Fibroblast of skin of back (primary cell): ENCODE results near the gene ZSCAN30.
A peak's percentile ranks its signal among the peaks of the same experiment; 100 is the strongest.

Source experiments
- DNase-seq: peaks from one replicate; pipeline ENCODE4 v3.0.0-alpha.2; 2013

ZSCAN30 gene

DNA sequence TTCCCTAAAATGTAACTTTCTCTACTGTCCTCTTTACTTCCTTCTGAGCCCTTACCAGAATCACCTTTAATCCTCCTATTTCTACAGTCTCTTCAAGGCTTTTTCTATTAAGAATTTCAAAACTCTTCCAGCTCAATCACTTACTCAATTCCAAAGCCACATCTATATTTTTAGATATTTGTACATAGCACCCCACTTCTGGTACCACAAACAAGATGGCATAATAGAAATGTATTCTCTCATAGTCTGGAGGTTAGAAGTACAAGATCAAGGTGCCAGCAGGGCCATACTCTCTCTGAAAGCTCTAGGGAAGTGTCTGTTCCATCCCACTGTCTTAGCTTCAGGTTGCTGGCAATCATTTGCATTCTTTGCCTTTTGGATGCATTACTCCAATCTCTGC is 11.1 kb downstream of the ZSCAN30 start:
- DNase-seq: no peak

DNA sequence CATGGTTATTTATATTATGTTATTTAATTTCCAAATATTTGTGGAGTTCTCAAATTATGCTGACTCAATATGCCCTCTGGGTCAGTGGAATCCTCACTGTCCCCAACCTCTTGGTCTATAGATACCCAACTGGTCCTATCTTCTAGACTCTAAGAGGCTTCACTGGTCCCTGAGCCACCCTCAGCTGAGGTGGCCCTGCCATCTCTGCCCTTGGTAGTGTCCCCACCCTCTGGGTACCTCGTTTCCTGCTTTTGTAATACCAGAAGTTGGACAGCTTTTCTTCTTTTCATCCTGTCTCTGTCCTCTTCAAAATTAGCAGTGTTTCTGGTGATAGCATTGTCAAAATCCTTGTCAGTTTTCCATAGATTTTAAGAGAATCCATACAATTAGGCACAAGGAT is 11.9 kb downstream of the ZSCAN30 start:
- DNase-seq: no peak

DNA sequence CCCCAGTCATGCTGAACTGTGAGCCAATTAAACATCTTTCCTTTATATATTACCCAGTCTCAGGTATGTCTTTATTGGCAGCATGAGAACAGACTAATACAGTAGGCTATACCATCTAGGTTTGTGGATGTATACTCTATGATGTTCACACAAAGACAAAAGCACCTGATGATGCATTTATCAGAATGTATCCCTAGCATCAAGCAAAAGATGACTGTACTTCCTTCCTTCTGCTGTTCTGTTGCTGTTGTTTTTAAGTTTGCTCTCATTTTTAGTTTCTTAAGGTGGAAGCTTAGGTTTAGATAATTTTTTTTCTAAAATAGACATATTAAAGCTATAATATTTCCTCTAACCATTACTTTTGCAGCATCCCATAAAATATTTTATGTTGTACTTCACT is 12.4 kb downstream of the ZSCAN30 start:
- DNase-seq: no peak

DNA sequence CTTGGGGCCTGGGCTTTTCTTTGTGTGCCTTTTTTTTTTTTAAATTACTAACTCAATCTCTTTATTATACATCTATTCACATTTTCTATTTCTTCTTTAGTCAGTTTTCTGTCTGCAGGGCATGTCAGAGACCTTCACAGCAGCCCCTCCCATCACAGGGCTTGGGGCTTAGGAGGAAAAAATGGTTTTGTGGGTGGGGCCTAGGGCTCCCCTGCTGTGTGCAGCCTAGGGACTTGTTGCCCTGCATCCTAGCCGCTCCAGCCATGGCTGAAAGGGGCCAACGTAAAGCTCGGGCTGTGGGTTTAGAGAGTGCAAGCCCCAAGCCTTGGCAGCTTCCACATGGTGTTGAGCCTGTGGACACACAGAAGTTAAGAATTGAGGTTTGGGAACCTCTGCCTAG is 13.8 kb downstream of the ZSCAN30 start:
- no peak for DNase-seq

DNA sequence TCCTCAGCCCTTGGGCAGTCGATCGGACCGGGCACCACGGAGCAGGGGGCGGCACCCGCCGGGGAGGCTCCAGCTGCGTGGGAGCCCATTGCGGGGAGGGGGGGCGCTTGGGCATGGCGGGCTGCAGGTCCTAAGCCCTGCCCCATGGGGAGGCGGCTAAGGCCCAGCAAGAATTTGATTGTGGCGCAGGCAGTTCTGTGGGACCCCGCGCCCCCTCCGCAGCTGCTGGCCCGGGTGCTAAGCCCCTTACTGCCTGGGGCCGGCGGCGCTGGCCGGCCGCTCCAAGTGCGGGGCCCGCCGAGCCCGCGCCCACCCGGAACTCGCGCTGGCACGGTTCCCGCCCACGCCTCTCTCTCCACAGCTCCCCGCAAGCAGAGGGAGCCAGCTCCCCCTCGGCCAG is 18.4 kb downstream of the ZSCAN30 start:
- no peak for DNase-seq

DNA sequence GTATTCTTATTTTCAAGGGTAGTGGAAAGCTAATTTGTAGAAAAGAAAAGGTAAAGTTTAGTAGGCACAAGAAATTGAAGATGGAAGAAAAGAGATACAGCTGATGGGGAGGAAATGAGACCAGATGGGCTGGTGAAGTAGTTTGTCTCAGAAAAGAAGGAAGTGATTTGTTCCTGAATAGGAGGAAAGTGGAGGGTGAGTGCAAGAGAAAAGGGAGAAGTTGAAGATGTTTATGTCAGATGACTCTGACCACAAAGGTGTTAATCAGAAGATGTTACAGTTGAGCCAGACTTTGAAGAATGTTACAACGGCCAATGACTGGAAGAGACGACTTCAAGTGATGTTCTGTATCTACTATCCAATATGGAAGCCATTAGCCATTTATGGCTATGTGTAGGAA is 21.2 kb downstream of the ZSCAN30 start:
- DNase-seq: no peak

DNA sequence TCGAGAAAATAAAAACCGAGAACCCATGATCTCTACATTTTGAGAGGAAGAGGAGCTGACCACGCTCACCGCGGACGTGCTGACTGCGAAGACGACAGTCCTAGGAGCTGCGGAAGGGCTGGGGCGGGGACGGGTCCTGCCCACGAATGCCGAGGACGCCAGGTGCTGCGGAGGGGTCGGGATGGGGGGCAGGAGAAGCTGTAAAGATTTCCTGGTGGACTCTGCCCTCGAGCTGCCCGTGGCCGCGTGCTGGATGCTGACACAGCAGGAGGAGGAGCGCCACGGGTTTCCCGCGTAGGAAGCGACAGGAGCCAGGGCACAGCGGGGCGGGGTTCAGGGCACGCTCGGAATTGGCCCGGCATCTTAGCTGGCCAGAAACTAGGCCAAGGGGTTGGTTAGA is 22.2 kb downstream of the ZSCAN30 start:
- DNase-seq: no peak

DNA sequence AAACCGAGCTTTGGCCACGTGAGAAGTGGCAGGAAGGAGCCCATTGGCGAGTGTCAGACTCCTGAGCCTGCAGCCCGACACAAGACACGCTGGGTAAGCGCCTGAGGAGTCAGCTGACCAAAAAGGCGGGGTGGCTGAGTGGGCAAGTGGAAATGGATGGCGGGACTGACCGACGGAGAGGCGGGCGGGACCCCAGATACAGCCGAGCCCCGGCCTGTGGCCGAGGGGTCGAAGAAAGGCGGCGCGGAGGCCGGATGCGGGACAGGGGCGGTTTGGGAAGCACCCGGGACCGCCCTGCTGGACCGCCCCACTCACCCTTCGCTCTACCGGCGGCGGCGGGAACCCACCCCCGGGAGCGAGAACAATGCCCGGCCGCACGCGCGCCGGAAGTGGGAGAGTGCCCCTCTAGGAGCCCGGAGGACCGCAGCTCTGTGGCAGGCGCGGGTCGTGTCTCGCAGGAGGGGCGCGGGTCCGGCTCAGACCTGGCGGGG is 22.8 kb downstream of the ZSCAN30 start:
- peak; percentile 65 for DNase-seq

DNA sequence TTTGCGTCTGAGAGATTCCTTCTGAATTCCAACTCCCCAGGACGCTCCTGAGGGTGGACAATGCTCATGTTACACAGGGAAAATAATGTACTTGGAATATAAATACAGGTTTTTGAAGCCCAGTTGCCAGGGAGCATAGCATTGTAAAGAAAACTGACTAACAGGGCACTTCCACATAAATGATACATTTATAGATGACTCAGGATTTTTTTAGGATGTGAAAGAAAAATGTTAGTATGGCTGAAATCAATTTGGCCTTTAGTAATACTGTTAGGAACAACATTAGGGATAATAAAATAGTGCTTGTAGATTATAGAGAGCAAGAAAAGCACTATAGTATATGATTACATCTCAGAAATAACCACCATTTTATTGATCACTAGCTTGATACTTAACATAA is 25.6 kb downstream of the ZSCAN30 start:
- no peak for DNase-seq

DNA sequence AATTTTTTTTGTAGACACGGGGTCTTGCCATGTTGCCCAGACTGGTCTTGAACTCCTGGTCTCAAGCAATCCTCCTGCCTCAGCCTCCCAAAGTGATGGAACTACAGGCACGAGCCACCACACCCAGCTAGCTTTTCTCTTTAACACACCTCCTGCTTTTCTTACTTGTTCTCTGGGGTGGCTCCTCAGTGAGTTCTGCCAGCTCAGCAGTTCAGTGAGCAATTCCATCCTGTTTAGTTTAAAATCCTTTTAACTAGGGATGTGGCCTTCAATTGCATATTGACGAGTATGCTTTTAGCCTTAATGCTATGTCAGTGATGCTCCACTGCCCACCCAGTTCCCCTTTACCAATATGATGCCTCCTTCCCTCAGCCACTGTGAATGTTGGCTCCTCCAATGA is 33.1 kb downstream of the ZSCAN30 start:
- DNase-seq: no peak

DNA sequence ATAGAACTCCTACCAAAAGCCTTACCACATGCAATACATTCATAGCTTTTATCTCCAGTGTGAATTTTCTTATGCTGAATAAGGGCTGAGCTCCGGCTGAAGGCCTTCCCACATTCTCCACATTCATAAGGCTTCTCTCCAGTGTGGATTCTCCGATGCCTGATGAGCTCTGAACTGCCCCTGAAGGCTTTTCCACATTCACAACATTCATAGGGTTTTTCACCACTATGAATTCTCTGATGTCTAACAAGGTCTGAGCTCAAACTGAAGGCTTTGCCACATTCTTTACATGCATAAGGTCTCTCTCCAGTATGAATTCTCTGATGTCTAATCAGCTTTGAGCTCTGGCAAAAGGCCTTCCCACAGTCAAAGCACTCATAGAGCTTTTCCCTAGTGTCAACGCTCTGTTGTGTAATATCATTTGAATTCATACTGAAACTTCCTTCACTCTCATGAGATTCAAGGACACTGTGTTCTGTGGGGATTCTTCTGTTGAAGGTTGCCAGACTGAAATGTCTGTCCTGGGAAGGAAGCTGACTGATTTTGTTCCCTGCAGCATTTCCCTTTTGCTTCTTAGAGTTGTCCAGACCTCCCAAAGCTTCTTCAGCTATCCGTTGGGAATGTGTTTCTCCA is 36.3 kb downstream of the ZSCAN30 start:
- no peak for DNase-seq

DNA sequence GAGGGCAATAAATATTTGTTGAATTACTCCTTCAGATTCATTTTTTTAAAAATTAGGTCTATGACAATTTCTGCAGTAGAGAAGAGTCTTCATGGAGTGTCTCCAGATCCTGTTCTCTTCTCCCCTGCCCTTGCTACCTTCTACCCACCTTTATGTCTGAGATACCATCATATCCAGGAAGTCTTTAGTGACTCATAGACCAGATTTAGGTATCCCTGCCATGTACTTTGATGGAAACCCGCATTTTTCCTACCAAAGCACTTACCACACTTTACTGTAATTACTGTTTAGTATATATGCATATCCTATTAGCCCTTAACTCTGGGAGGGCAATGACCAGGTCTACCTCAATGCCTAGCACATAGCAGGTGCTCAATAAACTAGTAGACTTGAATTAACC is 37.6 kb downstream of the ZSCAN30 start:
- no peak for DNase-seq

DNA sequence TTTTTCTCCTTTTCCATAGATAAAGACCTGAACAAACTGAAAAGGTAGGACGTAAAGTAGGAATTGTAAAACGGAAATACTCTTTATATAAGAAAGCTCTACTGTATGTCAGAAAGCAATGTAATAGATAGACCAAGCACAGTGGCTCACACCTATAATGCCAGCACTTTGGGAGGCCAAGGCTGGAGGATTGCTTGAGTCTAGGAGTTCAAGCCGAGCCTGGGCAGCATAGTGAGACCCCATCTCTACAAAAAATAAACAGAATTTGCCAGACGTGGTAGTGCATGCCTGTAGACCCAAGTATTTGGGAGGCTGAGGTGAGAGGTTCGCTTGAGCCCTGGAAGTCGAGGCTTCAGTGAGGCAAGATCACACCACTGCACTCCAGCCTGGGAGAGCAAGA is 41.6 kb downstream of the ZSCAN30 start:
- DNase-seq: no peak

DNA sequence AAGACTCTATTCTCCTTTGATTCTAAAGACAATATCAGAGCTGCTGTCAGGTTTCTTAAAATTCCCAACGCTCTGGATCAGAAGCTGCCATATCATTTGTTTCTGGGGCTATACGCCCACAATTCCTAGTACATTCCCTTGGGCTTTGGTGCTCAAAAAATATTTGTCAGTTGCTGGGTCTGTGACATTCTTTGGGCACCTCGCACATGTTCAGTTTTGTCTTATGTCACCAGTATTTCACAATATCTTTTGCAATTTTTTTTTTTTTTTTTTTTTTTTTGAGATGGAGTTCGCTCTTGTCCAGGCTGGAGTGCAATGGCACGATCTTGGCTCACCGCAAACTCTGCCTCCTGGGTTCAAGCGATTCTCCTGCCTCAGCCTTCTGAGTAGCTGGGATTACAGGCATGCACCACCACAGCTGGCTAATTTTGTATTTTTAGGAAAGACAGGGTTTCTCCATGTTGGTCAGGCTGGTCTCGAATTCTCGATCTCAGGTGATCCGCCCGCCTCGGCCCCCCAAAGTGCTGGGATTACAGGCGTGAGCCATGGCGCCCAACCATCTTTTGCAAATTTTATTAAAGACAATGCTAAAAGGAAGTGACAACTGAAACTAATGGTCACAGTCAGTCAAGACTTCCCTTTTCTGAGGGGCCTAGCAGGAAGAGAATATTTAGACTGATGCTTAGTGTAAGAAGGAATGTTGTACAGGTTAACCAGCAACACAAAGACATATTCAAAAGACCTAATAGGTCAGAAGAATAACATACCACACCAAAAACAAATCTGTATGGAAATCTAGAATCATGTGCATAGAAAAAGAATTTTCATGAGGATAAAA is 42.4 kb downstream of the ZSCAN30 start:
- no peak for DNase-seq

DNA sequence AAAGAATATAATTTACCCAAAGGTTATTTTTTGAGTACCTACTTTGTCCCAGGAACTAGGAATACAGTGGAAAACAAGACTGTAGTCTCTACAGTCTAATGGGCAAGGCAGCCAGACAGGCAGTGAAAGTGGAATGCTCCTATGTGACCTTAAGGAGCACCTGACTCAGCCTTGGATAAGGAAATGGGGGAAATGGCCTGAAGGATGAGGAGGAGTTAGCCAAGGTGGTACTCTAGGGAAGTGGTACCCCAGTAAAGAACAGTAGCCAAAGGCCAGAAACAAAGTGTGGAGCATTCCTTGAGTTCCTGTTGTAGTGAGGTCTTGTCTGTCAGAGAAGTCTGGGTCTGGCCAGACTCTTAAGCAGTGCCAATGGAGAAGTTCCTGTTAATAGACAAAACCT is 43.2 kb downstream of the ZSCAN30 start:
- DNase-seq: no peak

DNA sequence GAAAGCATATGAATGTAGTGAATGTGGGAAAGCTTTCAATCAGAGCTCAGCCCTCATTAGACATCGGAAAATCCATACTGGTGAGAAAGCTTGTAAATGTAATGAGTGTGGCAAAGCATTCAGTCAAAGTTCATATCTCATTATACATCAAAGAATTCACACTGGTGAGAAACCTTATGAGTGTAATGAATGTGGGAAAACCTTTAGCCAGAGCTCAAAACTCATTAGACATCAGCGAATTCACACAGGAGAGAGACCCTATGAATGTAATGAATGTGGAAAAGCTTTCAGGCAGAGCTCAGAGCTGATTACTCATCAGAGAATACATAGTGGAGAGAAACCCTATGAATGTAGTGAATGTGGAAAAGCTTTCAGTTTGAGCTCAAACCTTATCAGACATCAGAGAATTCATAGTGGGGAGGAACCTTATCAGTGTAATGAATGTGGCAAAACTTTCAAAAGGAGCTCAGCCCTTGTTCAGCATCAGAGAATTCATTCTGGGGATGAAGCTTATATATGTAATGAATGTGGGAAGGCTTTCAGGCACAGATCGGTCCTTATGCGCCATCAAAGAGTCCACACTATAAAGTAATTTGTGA is 44.2 kb downstream of the ZSCAN30 start:
- no peak for DNase-seq

DNA sequence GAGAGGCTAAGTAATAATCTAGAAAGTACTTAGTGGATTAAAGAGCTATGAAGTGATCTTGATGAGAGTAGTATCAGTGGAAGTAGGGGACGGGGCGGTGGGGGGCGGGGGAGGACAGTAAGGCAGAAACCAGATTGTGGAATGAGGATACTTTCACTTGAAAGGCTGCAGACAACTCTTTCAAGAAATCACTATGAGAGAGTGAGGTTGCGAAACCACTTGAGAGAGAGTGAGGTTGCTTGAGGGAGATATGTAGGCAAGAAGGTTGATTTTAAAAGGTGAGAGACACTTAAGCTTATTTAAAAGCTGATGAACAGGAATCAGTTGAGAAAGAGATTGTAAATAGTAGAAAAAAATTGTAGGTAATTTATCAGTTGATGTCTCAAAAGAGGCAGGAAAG is 45.4 kb downstream of the ZSCAN30 start:
- DNase-seq: no peak

DNA sequence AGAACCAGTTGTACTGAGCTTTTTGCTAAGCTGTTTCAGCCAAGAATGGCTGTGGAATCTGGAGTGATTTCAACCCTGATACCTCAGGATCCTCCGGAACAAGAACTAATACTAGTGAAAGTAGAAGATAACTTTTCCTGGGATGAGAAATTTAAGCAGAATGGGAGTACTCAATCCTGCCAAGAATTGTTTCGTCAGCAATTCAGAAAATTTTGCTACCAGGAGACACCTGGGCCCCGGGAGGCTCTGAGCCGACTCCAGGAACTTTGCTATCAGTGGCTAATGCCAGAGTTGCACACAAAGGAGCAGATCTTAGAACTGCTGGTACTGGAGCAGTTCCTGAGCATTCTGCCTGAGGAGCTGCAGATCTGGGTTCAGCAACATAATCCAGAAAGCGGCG is 47.6 kb downstream of the ZSCAN30 start:
- DNase-seq: no peak

DNA sequence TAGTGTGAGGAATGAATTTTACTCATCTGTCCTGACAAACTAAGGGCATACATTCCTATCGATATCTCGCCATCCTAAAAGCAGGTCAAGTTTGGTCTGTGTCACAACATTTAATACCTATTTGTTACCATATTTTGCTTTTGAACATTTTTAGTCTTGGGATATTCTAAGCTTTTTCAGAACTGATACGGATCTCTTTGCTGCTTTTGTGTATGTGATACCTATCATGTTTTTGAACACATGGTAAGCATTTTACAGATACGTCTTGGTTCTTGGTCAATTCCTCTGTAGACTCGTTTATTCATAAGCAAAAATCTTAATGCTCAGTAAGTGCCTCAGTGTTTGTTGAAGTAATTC is 48.6 kb downstream of the ZSCAN30 start:
- DNase-seq: no peak

DNA sequence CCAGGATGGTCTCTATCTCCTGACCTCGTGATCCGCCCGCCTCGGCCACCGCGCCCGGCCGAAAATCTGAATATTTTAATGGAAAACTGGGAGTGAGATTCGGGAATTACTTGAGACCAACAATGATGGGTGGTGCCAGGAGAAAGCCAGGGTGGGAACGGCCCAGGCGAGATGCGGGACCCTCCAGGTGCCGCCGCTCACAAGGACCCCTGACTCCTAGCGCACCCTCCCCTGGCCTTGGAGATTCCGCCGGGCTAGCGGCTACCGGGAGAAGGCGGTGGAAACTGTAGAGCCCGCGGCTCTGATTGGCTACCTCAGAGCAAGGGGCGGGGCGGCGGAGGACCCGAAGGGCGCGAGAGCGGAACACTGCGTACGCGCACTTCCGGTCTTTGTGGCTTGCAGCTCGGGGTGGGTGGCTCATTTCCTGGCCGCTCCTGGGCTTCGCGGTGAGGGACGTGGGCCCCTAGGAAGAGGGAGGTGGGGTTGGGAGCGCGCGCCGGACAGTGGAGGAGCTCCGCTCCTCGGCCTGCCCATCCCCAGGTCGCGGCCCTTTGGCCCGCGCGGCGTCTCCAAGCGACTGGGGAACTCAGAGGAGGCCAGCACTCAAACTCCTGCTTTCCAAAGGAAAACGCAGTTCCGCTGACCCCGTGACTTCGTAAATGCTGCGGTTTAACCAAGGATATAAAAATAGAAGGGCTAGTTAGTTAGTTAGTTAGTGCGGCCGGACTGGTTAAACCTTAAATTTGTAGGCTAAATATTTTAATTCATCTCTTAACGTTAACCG is 49.2 kb downstream of the ZSCAN30 start, which contains the start of gene ZNF397:
Gene ZNF397 (plus strand): TSS at position 371 of the 784 bp plus-strand sequence. CDS start 1,437 bp downstream, outside the sequence.
- peak; percentile 97 for DNase-seq

DNA sequence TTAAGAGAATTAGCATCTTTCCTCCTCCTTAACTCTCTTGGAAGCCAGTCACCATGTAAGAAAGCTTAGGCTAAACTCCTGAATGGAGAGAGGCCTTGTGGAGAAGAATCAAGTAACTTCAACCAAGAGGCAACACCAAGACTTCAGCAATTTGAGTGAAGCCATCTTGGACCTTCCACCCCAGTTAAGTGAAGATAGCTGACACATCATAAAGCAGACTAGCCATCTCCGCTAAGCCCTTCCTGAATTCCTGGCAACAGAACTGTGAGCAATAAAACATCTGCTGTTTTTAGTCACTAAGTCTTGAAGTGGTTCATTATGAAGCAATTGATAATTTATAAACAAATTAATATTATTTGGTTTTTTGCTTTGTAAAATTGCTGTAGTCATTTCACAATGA is 50.7 kb downstream of the ZSCAN30 start:
- no peak for DNase-seq

DNA sequence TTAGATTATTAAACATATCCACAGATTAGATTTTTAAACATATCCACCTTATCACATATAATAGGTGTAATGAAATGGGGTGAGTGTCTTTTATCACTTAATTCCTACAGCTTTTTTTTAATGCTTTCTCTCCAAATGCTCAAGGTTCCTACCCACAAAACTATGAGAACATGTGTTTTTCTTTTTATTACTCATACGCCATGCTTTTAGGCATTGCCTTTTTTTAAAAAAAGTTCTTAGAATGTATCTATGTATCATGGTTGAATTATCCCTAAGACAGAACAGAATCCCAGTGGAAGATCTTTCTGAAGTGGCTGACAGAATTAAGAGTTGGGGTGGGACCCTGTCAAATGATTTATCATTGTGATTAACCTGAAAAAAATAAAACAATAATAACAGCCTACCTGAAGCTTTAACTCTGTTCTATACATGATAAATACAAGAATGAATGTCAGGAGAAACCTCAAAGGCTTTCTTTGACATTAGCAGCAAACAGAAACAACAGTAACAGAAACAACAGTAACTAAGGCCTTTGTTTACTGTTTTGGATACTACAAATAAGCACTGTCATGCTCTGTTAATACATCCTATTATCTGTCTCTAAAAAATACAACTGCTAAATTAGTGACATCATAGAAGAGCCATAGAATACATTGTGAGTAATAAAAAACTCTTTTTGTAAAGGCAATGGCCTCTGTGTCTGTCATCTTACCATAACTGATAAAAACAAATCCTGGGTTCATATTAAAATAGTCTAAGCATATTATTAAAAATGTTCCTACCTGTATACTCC is 53.3 kb downstream of the ZSCAN30 start:
- DNase-seq: peak; percentile 76
